ENCODE measurements around the gene CHAT.

CHAT gene

GRCh38 chr10:49611816-49612512 is 1.9 kb upstream of the CHAT start:
- Histone ChIP-seq H3K4me3 (ENCODE audit: low read depth, low read length) (no peak overlapping the region), H3K36me3 (no peaks in the 10 kb centered on the region), H3K4me1 (peaks cover 19% of the 10 kb centered on the region), H3K9me3 (no peaks in the 10 kb centered on the region), H3K27me3 (peaks cover 6% of the 10 kb centered on the region; the same call in 1 of the 2 replicates)
- TF ChIP-seq CTCF (IDR thresholded peaks at IDR 0.05; ENCODE audit: low read depth, low read length) = no peak
- DNase-seq = no peak

- no peaks in the 10 kb centered on the region for H3K36me3 ChIP-seq
- peaks cover 6% of the 10 kb centered on the region; the same call in 1 of the 2 replicates for H3K27me3 ChIP-seq
- no peak for TF ChIP-seq CTCF (IDR thresholded peaks at IDR 0.05; ENCODE audit: low read depth, low read length)
- H3K9me3 ChIP-seq = no peaks in the 10 kb centered on the region
- DNase-seq = no peak
- H3K4me3 ChIP-seq (ENCODE audit: low read depth, low read length) = no peak overlapping the region
- peaks cover 24% of the 10 kb centered on the region for H3K4me1 ChIP-seq
Measured at GRCh38 chr10:49612513-49613164, 1.2 kb upstream of the CHAT start.

- Histone ChIP-seq H3K9me3 (no peaks in the 10 kb centered on the region), H3K36me3 (no peaks in the 10 kb centered on the region), H3K27me3 (peaks cover 6% of the 10 kb centered on the region; the same call in 1 of the 2 replicates), H3K4me3 (ENCODE audit: low read depth, low read length) (no peak overlapping the region), H3K4me1 (peaks cover 27% of the 10 kb centered on the region)
- DNase-seq = no peak
- no peak for TF ChIP-seq CTCF (IDR thresholded peaks at IDR 0.05; ENCODE audit: low read depth, low read length)
Measured at GRCh38 chr10:49613165-49613881, 514 bp upstream of the CHAT start.

- H3K9me3 ChIP-seq = no peaks in the 10 kb centered on the region
- no peak overlapping the region for H3K4me3 ChIP-seq (ENCODE audit: low read depth, low read length)
- peaks cover 24% of the 10 kb centered on the region for H3K4me1 ChIP-seq
- no peak for DNase-seq
- peaks cover 6% of the 10 kb centered on the region; the same call in 1 of the 2 replicates for H3K27me3 ChIP-seq
- no peaks in the 10 kb centered on the region for H3K36me3 ChIP-seq
- TF ChIP-seq CTCF (IDR thresholded peaks at IDR 0.05; ENCODE audit: low read depth, low read length) = no peak
Measured at GRCh38 chr10:49614242-49615198, 683 bp downstream of the CHAT start.

- no peak for DNase-seq
- no peak overlapping the region for H3K4me3 ChIP-seq (ENCODE audit: low read depth, low read length)
- H3K36me3 ChIP-seq = no peaks in the 10 kb centered on the region
- peaks cover 24% of the 10 kb centered on the region for H3K4me1 ChIP-seq
- no peaks in the 10 kb centered on the region for H3K9me3 ChIP-seq
- H3K27me3 ChIP-seq = peaks cover 6% of the 10 kb centered on the region; the same call in 1 of the 2 replicates
- no peak for TF ChIP-seq CTCF (IDR thresholded peaks at IDR 0.05; ENCODE audit: low read depth, low read length)
Measured at GRCh38 chr10:49615213-49615612, 1.4 kb downstream of the CHAT start.
